Vagina (tissue), 2 donors: ENCODE measurements around the gene ZNF20.

Experiments
- CTCF ChIP-seq, 3 experiments: fragments of 450-650 bp in 2 of 3; fragments of 200-600 bp in 1 of 3; sonication (generic) in 1 of 3; IDR thresholded peaks; one replicate each; pipeline ENCODE4 v1.5.1; 2017 to 2019; ENCODE audit warnings: antibody characterized with exemption in 3 of 3, mild to moderate bottlenecking in 2 of 3, moderate library complexity in 2 of 3
- POLR2AphosphoS5 ChIP-seq, 2 donors: sonication (generic); formaldehyde crosslinking; IDR thresholded peaks; one replicate each; pipeline ENCODE4 v1.9.0; 2017; ENCODE audit warnings: antibody characterized with exemption in 2 of 2, mild to moderate bottlenecking in 2 of 2, low read depth in 1 of 2; ENCODE audit not compliant: insufficient read depth in 1 of 2

- no peak for TF ChIP-seq CTCF (IDR thresholded peaks at IDR 0.05)
- TF ChIP-seq POLR2AphosphoS5 (IDR thresholded peaks at IDR 0.05; ENCODE audit: insufficient read depth in 1 of 2, low read depth in 1 of 2): no peak
Observed at GRCh38 chr19:12155324-12155860, 15.2 kb upstream of the ZNF20 start.
